SK-N-SH treated with all-trans-retinoic acid at 6 μM for 48 hours (cell line): ENCODE results near the gene EXOSC10.

ENCODE experiments used
- ATAC-seq: fragments of 200-7000 bp; cut with Tn5 transposase; 3 replicates; pipeline ENCODE4 v1.9.1; 2020; ENCODE audit warnings: mild to moderate bottlenecking, moderate library complexity
- BACH2 ChIP-seq: fragments of 250-450 bp; sonication (Bioruptor Pico); IDR thresholded peaks from 2 replicates; pipeline ENCODE4 v1.9.0; 2021; ENCODE audit warnings: mild to moderate bottlenecking, borderline replicate concordance
- CREB5 ChIP-seq: fragments of 250-450 bp; sonication (Bioruptor Pico); IDR thresholded peaks from 2 replicates; pipeline ENCODE4 v1.5.1; 2020; ENCODE audit warnings: low read depth, mild to moderate bottlenecking, moderate library complexity
- CSRNP3 ChIP-seq: fragments of 250-450 bp; sonication (Bioruptor Pico); IDR thresholded peaks from 2 replicates; pipeline ENCODE4 v1.5.1; 2021; ENCODE audit warnings: mild to moderate bottlenecking, moderate library complexity
- GLIS3 ChIP-seq: fragments of 250-450 bp; sonication (Bioruptor Pico); IDR thresholded peaks from 2 replicates; pipeline ENCODE4 v1.5.0; 2020; ENCODE audit warnings: mild to moderate bottlenecking, moderate library complexity
- ISL1 ChIP-seq: fragments of 250-450 bp; sonication (Bioruptor Pico); IDR thresholded peaks from 2 replicates; pipeline ENCODE4 v2.1.2; 2022; ENCODE audit warnings: mild to moderate bottlenecking, moderate library complexity
- PATZ1 ChIP-seq: fragments of 250-450 bp; sonication (Bioruptor Pico); IDR thresholded peaks from 2 replicates; pipeline ENCODE4 v1.8.0; 2020; ENCODE audit warnings: mild to moderate bottlenecking, moderate library complexity, borderline replicate concordance
- TOX ChIP-seq: fragments of 250-450 bp; sonication (Bioruptor Pico); IDR thresholded peaks from 2 replicates; pipeline ENCODE4 v1.8.0; 2021; ENCODE audit warnings: mild to moderate bottlenecking, moderate library complexity, borderline replicate concordance
- TSHZ2 ChIP-seq: fragments of 250-450 bp; sonication (Bioruptor Pico); IDR thresholded peaks from 2 replicates; pipeline ENCODE4 v1.5.0; 2020; ENCODE audit warnings: mild to moderate bottlenecking, moderate library complexity
- ZC3H10 ChIP-seq: fragments of 250-450 bp; sonication (Bioruptor Pico); IDR thresholded peaks from 2 replicates; pipeline ENCODE4 v1.5.1; 2021; ENCODE audit warnings: mild to moderate bottlenecking, moderate library complexity
- ZNF8 ChIP-seq: fragments of 450-650 bp; formaldehyde crosslinking; IDR thresholded peaks from 2 replicates; pipeline ENCODE4 v1.5.0; 2020; ENCODE audit warnings: mild to moderate bottlenecking, moderate library complexity

The EXOSC10 gene

GRCh38 chr1:11099310-11100148 is at the start of gene EXOSC10:
Gene EXOSC10 (minus strand): TSS chr1:11099869. CDS start chr1:11099831, 38 bp downstream.
- ATAC-seq = peak; percentile 96
- TF ChIP-seq PATZ1 (CRISPR knock-in tag) = peak; percentile 45; the same call in 1 of the 2 replicates
- no peak for TF ChIP-seq BACH2

- 0 out of 2 replicates have a peak, but pooled peaks have one; percentile 17 for TF ChIP-seq TSHZ2 (CRISPR knock-in tag)
- TF ChIP-seq TOX = no peak
- ATAC-seq = peak; percentile 74
These were observed 47.6 kb upstream of the EXOSC10 start for GRCh38 chr1:11147197-11147770.

- no peak for ATAC-seq
- TF ChIP-seq PATZ1 (CRISPR knock-in tag) (no peak), CSRNP3 (no peak), GLIS3 (CRISPR knock-in tag) (no peak)
These were observed 46.1 kb upstream of the EXOSC10 start for GRCh38 chr1:11145741-11146140.

GRCh38 chr1:11144570-11145256 is 45.0 kb upstream of the EXOSC10 start:
- no peak for TF ChIP-seq CSRNP3
- no peak for TF ChIP-seq ZNF8 (CRISPR knock-in tag)
- TF ChIP-seq ZC3H10 = no peak
- TF ChIP-seq BACH2 = no peak
- no peak for TF ChIP-seq CREB5
- peak; percentile 63 for TF ChIP-seq TSHZ2 (CRISPR knock-in tag)
- peak; percentile 47 for TF ChIP-seq ISL1 (CRISPR knock-in tag)
- no peak for ATAC-seq
